Trophoblast cell (in vitro differentiated cells and primary cell): ENCODE results near the gene MYO1D.

ENCODE experiments used
- DNase-seq, 2 donors: peaks; one replicate each; pipeline ENCODE4 v3.0.0-alpha.2; 2016
- H2AFZ ChIP-seq: 2 replicates; pipeline ENCODE4 v1.6.1; 2013; ENCODE audit warnings: low read length, moderate library complexity, mild to moderate bottlenecking; ENCODE audit not compliant: insufficient read depth, poor library complexity
- H2AK5ac ChIP-seq: 2 replicates; pipeline ENCODE4 v1.6.1; 2013; ENCODE audit warnings: mild to moderate bottlenecking, low read length
- H2BK120ac ChIP-seq: 2 replicates; pipeline ENCODE4 v1.6.1; 2013; ENCODE audit warnings: low read length, mild to moderate bottlenecking, moderate library complexity; ENCODE audit not compliant: insufficient read depth, poor library complexity
- H2BK12ac ChIP-seq: 2 replicates; pipeline ENCODE4 v1.6.1; 2013; ENCODE audit warnings: mild to moderate bottlenecking, low read length, moderate library complexity
- H2BK5ac ChIP-seq: 2 replicates; pipeline ENCODE4 v1.6.1; 2013; ENCODE audit warnings: low read length, low read depth, moderate library complexity, mild to moderate bottlenecking; ENCODE audit not compliant: poor library complexity
- H3K14ac ChIP-seq: 2 replicates; pipeline ENCODE4 v1.6.1; 2013; ENCODE audit warnings: mild to moderate bottlenecking, low read length
- H3K18ac ChIP-seq: 2 replicates; pipeline ENCODE4 v1.6.1; 2013; ENCODE audit warnings: mild to moderate bottlenecking, low read length
- H3K23ac ChIP-seq: 2 replicates; pipeline ENCODE4 v1.6.1; 2013; ENCODE audit warnings: low read length
- H3K27ac ChIP-seq: 2 replicates; pipeline ENCODE4 v1.5.1; 2013; ENCODE audit warnings: low read depth, mild to moderate bottlenecking, inconsistent platforms, low read length, moderate library complexity
- H3K27me3 ChIP-seq: 2 replicates; pipeline ENCODE4 v1.6.1; 2013; ENCODE audit warnings: inconsistent platforms, mild to moderate bottlenecking, low read length, moderate library complexity; ENCODE audit not compliant: insufficient read depth
- H3K36me3 ChIP-seq, 2 experiments: 1 replicate in 1 of 2; 2 replicates in 1 of 2; pipeline ENCODE4 v1.6.1; 2013; ENCODE audit warnings: low read length in 2 of 2, mild to moderate bottlenecking in 2 of 2, moderate library complexity in 1 of 2; ENCODE audit not compliant: insufficient read depth in 2 of 2, control insufficient read depth in 1 of 2
- H3K4ac ChIP-seq: 2 replicates; pipeline ENCODE4 v1.6.1; 2013; ENCODE audit warnings: low read depth, mild to moderate bottlenecking, low read length, moderate library complexity
- H3K4me1 ChIP-seq, 2 experiments: 1 replicate in 1 of 2; 2 replicates in 1 of 2; pipeline ENCODE4 v1.6.1; 2013; ENCODE audit warnings: low read length in 2 of 2, mild to moderate bottlenecking in 2 of 2, moderate library complexity in 1 of 2; ENCODE audit not compliant: insufficient read depth in 2 of 2, control insufficient read depth in 1 of 2
- H3K4me2 ChIP-seq: 2 replicates; pipeline ENCODE4 v1.6.1; 2013; ENCODE audit warnings: inconsistent platforms, mild to moderate bottlenecking, low read length, moderate library complexity
- H3K4me3 ChIP-seq: 2 replicates; pipeline ENCODE4 v1.5.1; 2013; ENCODE audit warnings: mild to moderate bottlenecking, low read depth, low read length, inconsistent platforms
- H3K79me1 ChIP-seq: one replicate; pipeline ENCODE4 v1.6.1; 2013; ENCODE audit warnings: low read length
- H3K79me2 ChIP-seq: 2 replicates; pipeline ENCODE4 v1.6.1; 2013; ENCODE audit warnings: low read length, mild to moderate bottlenecking; ENCODE audit not compliant: control insufficient read depth, insufficient read depth, poor library complexity
- H3K9ac ChIP-seq: 2 replicates; pipeline ENCODE4 v1.6.1; 2013; ENCODE audit warnings: mild to moderate bottlenecking, low read length
- H3K9me3 ChIP-seq: 2 replicates; pipeline ENCODE4 v1.6.1; 2013; ENCODE audit warnings: low read depth, mild to moderate bottlenecking, control low read depth, inconsistent platforms, low read length; ENCODE audit not compliant: insufficient read depth
- H4K12ac ChIP-seq: 2 replicates; pipeline ENCODE4 v1.6.1; 2013; ENCODE audit warnings: low read depth, mild to moderate bottlenecking, low read length, moderate library complexity
- H4K8ac ChIP-seq: 2 replicates; pipeline ENCODE4 v1.6.1; 2013; ENCODE audit warnings: low read depth, mild to moderate bottlenecking, low read length, moderate library complexity
- H4K91ac ChIP-seq: one replicate; pipeline ENCODE4 v1.6.1; 2013; ENCODE audit warnings: low read depth, mild to moderate bottlenecking, low read length, moderate library complexity
- WGBS: extraction: QIAGEN DNeasy Blood & Tissue Kit; methylation state at CpG from one replicate; pipeline ENCODE4 v1.1.7; 2013; ENCODE audit warnings: missing lambda C conversion rate; ENCODE audit not compliant: insufficient read length, insufficient coverage; ENCODE audit errors: extremely low coverage; 5-methylcytosine and 5-hydroxymethylcytosine counted together

MYO1D gene

GRCh38 chr17:32569171-32570080 is 307.5 kb downstream of the MYO1D start:
- H2BK120ac ChIP-seq = no peak overlapping the region
- H3K9me3 ChIP-seq = peaks cover 2% of the 10 kb centered on the region
- no peaks in the 10 kb centered on the region for H3K79me1 ChIP-seq
- no peak overlapping the region for H3K18ac ChIP-seq
- DNase-seq = peak; percentile 23 to 50
- no peak overlapping the region for H2BK5ac ChIP-seq
- peaks cover 0 to 3% of the 10 kb centered on the region in 2 experiments for H3K4me1 ChIP-seq
- no peak overlapping the region for H3K14ac ChIP-seq
- no peak overlapping the region for H2AK5ac ChIP-seq
- H3K27ac ChIP-seq = no peak overlapping the region
- no peak overlapping the region for H4K12ac ChIP-seq
- no peak overlapping the region for H3K9ac ChIP-seq
- H3K4me2 ChIP-seq = no peak overlapping the region
- H3K79me2 ChIP-seq = no peaks in the 10 kb centered on the region
- no peak overlapping the region for H3K4ac ChIP-seq
- H3K36me3 ChIP-seq = peaks cover 0 to 2% of the 10 kb centered on the region in 2 experiments
- no peaks in the 10 kb centered on the region for H3K27me3 ChIP-seq
- no peak overlapping the region for H3K4me3 ChIP-seq
- no peak overlapping the region for H2BK12ac ChIP-seq
- H3K23ac ChIP-seq = no peak overlapping the region
- no peak overlapping the region for H2AFZ ChIP-seq
- no CpG with 5 or more reads among the region's 7 CpGs for WGBS
- no peak overlapping the region for H4K8ac ChIP-seq
- H4K91ac ChIP-seq = no peak overlapping the region

- Histone ChIP-seq H3K9ac (no peak overlapping the region), H3K4me2 (no peak overlapping the region), H2BK120ac (no peak overlapping the region), H3K27me3 (no peaks in the 10 kb centered on the region), H3K9me3 (peaks cover 2% of the 10 kb centered on the region), H3K36me3 (peaks cover 0 to 2% of the 10 kb centered on the region in 2 experiments), H2BK12ac (no peak overlapping the region), H2AFZ (no peak overlapping the region), H2AK5ac (no peak overlapping the region), H3K79me1 (no peaks in the 10 kb centered on the region), H3K4me1 (peaks cover 0 to 3% of the 10 kb centered on the region in 2 experiments), H3K23ac (no peak overlapping the region), H3K18ac (no peak overlapping the region), H4K12ac (no peak overlapping the region), H3K4ac (no peak overlapping the region), H2BK5ac (no peak overlapping the region), H4K8ac (no peak overlapping the region), H3K14ac (no peak overlapping the region), H4K91ac (no peak overlapping the region), H3K27ac (no peak overlapping the region), H3K4me3 (no peak overlapping the region), H3K79me2 (no peaks in the 10 kb centered on the region)
- no peak for DNase-seq
- no CpG with 5 or more reads among the region's 4 CpGs for WGBS
Observed at GRCh38 chr17:32568705-32569104, 308.2 kb downstream of the MYO1D start.

- Histone ChIP-seq H3K36me3 (peaks cover 0 to 2% of the 10 kb centered on the region in 2 experiments), H4K91ac (no peak overlapping the region), H2AFZ (no peak overlapping the region), H2BK5ac (no peak overlapping the region), H3K27me3 (no peaks in the 10 kb centered on the region), H4K12ac (no peak overlapping the region), H2BK12ac (no peak overlapping the region), H3K79me1 (no peaks in the 10 kb centered on the region), H3K27ac (no peak overlapping the region), H3K79me2 (no peaks in the 10 kb centered on the region), H2BK120ac (no peak overlapping the region), H3K14ac (no peak overlapping the region), H3K4me2 (no peak overlapping the region), H3K4ac (no peak overlapping the region), H4K8ac (no peak overlapping the region), H2AK5ac (no peak overlapping the region), H3K9ac (no peak overlapping the region), H3K4me1 (peaks cover 0 to 3% of the 10 kb centered on the region in 2 experiments), H3K4me3 (no peak overlapping the region), H3K23ac (no peak overlapping the region), H3K9me3 (peaks cover 2% of the 10 kb centered on the region), H3K18ac (no peak overlapping the region)
- DNase-seq = no peak
- WGBS = no CpG with 5 or more reads among the region's 4 CpGs
Observed at GRCh38 chr17:32567511-32567910, 309.4 kb downstream of the MYO1D start.

- no peak overlapping the region for H3K23ac ChIP-seq
- no peak overlapping the region for H3K18ac ChIP-seq
- no peaks in the 10 kb centered on the region for H3K79me2 ChIP-seq
- no peak overlapping the region for H3K27ac ChIP-seq
- H4K12ac ChIP-seq = no peak overlapping the region
- no peak overlapping the region for H3K14ac ChIP-seq
- DNase-seq = no peak
- peaks cover 2% of the 10 kb centered on the region for H3K9me3 ChIP-seq
- no peak overlapping the region for H2AK5ac ChIP-seq
- H4K8ac ChIP-seq = no peak overlapping the region
- no peak overlapping the region for H2AFZ ChIP-seq
- H3K9ac ChIP-seq = no peak overlapping the region
- H3K4ac ChIP-seq = no peak overlapping the region
- H2BK12ac ChIP-seq = no peak overlapping the region
- no peak overlapping the region for H3K4me3 ChIP-seq
- no peaks in the 10 kb centered on the region for H3K79me1 ChIP-seq
- no peak overlapping the region for H4K91ac ChIP-seq
- no peaks in the 10 kb centered on the region for H3K27me3 ChIP-seq
- peaks cover 0 to 3% of the 10 kb centered on the region in 2 experiments for H3K4me1 ChIP-seq
- H3K36me3 ChIP-seq = peaks cover 0 to 2% of the 10 kb centered on the region in 2 experiments
- no peak overlapping the region for H2BK5ac ChIP-seq
- no CpG with 5 or more reads among the region's 4 CpGs for WGBS
- no peak overlapping the region for H2BK120ac ChIP-seq
- no peak overlapping the region for H3K4me2 ChIP-seq
Observed at GRCh38 chr17:32567086-32567485, 309.8 kb downstream of the MYO1D start.
